Mesendoderm (in vitro differentiated cells): ENCODE data around the gene DIAPH2.

Experiments used
- DNase-seq: peaks from one replicate; pipeline ENCODE4 v3.0.0; 2013
- H2AK5ac ChIP-seq: 2 replicates; pipeline ENCODE4 v1.6.1; 2013; ENCODE audit warnings: low read length, inconsistent platforms
- H2BK120ac ChIP-seq: 2 replicates; pipeline ENCODE4 v1.6.1; 2013; ENCODE audit warnings: low read depth, mild to moderate bottlenecking, low read length, moderate library complexity, mixed read lengths
- H2BK15ac ChIP-seq: replicated peaks from 2 replicates; pipeline ENCODE4 v1.6.1; 2013; ENCODE audit warnings: low read depth, mild to moderate bottlenecking, moderate library complexity
- H2BK5ac ChIP-seq: 2 replicates; pipeline ENCODE4 v1.6.1; 2013; ENCODE audit warnings: low read length, inconsistent platforms
- H3K18ac ChIP-seq: 2 replicates; pipeline ENCODE4 v1.6.1; 2013; ENCODE audit warnings: mild to moderate bottlenecking, low read length, mixed read lengths
- H3K23ac ChIP-seq: one replicate; pipeline ENCODE4 v1.6.1; 2013; ENCODE audit warnings: low read length
- H3K27ac ChIP-seq: 2 replicates; pipeline ENCODE4 v1.5.1; 2013; ENCODE audit warnings: low read depth, mild to moderate bottlenecking, inconsistent platforms, low read length, moderate library complexity
- H3K27me3 ChIP-seq: 2 replicates; pipeline ENCODE4 v1.6.1; 2013; ENCODE audit warnings: low read length, control low read depth, mild to moderate bottlenecking, inconsistent platforms; ENCODE audit not compliant: insufficient read depth, poor library complexity
- H3K36me3 ChIP-seq: 2 replicates; pipeline ENCODE4 v1.6.1; 2013; ENCODE audit warnings: low read length, inconsistent platforms; ENCODE audit not compliant: control insufficient read depth, insufficient read depth
- H3K4ac ChIP-seq: one replicate; pipeline ENCODE4 v1.6.1; 2013; ENCODE audit warnings: low read depth, mild to moderate bottlenecking, low read length, moderate library complexity
- H3K4me1 ChIP-seq: 2 replicates; pipeline ENCODE4 v1.6.1; 2013; ENCODE audit warnings: low read depth, low read length, inconsistent platforms; ENCODE audit not compliant: control insufficient read depth
- H3K4me2 ChIP-seq: 2 replicates; pipeline ENCODE4 v1.6.1; 2013; ENCODE audit warnings: low read length
- H3K4me3 ChIP-seq: 2 replicates; pipeline ENCODE4 v1.5.1; 2013; ENCODE audit warnings: mild to moderate bottlenecking, low read length
- H3K56ac ChIP-seq: one replicate; pipeline ENCODE4 v1.6.1; 2013; ENCODE audit warnings: low read length
- H3K79me1 ChIP-seq: 2 replicates; pipeline ENCODE4 v1.6.1; 2013; ENCODE audit warnings: low read length, inconsistent platforms
- H3K79me2 ChIP-seq: 2 replicates; pipeline ENCODE4 v1.6.1; 2013; ENCODE audit warnings: mild to moderate bottlenecking, low read length; ENCODE audit not compliant: control insufficient read depth, insufficient read depth
- H3K9ac ChIP-seq: 2 replicates; pipeline ENCODE4 v1.6.1; 2013; ENCODE audit warnings: low read length, inconsistent platforms
- H4K5ac ChIP-seq: one replicate; pipeline ENCODE4 v1.6.1; 2013; ENCODE audit warnings: low read length
- H4K8ac ChIP-seq: one replicate; pipeline ENCODE4 v1.6.1; 2013; ENCODE audit warnings: low read depth, mild to moderate bottlenecking, control low read depth, low read length, moderate library complexity
- WGBS: extraction: QIAGEN DNeasy Blood & Tissue Kit; methylation state at CpG from one replicate; pipeline ENCODE4 v1.1.7; 2013; ENCODE audit warnings: low lambda C conversion rate, missing lambda C conversion rate; ENCODE audit not compliant: insufficient coverage; ENCODE audit errors: extremely low coverage; 5-methylcytosine and 5-hydroxymethylcytosine counted together

The DIAPH2 gene

DNA sequence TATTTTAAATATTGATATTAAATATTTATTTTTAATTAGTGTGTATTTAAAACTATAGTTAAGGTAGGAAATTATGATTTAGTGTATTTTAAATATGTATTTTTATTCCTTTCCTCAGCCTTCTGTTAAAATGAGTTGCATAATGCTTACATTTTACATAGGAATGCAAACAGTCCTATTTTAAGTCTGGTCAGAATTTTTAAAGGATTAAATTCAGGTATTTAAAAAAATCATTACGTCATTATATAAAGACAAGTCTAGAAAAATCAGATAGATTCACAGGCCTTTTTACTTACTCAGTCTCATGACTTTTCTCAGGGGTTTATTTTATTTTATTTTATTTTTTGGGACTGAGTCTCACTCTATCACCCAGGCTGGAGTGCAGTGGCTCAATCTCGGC lies 148.7 kb downstream of the DIAPH2 start:
- H3K18ac ChIP-seq, result no peak overlapping the region
- H2AK5ac ChIP-seq, result no peak overlapping the region
- WGBS, result no CpG with 5 or more reads among the region's 2 CpGs
- H4K5ac ChIP-seq, result no peak overlapping the region
- no peak for DNase-seq
- no peak overlapping the region for H2BK5ac ChIP-seq
- H3K4ac ChIP-seq, result no peak overlapping the region
- H2BK120ac ChIP-seq, result no peak overlapping the region
- no peak overlapping the region for H3K56ac ChIP-seq
- H3K9ac ChIP-seq, result no peak overlapping the region
- H3K36me3 ChIP-seq, result no peaks in the 10 kb centered on the region
- no peak overlapping the region for H4K8ac ChIP-seq
- H2BK15ac ChIP-seq, result no peak overlapping the region
- H3K27ac ChIP-seq, result no peak overlapping the region
- no peaks in the 10 kb centered on the region for H3K79me1 ChIP-seq
- H3K23ac ChIP-seq, result no peak overlapping the region
- H3K79me2 ChIP-seq, result no peaks in the 10 kb centered on the region
- H3K4me3 ChIP-seq, result no peak overlapping the region
- no peaks in the 10 kb centered on the region for H3K4me1 ChIP-seq
- no peaks in the 10 kb centered on the region for H3K27me3 ChIP-seq
- H3K4me2 ChIP-seq, result no peak overlapping the region

DNA sequence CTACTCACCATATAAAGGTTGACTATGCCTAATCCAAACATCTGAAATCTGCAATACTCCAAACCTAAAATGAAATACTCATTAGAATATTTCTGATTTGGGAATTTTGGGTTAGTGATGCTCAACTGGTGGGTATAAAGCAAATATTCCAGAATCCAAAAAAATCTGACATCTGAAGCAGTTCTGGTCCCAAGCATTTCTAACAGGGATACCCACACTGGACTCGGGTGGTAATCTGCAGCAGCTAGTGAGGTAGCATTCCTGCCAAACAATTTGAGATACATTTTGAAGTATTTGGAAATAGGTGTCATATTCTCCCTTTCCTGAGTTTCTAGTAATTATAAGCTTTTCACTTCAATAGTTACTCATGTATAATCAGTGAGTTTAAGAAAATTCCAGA lies 149.5 kb downstream of the DIAPH2 start:
- Histone ChIP-seq H3K23ac (no peak overlapping the region), H3K27ac (no peak overlapping the region), H2BK120ac (no peak overlapping the region), H3K79me2 (no peaks in the 10 kb centered on the region), H3K4me1 (no peaks in the 10 kb centered on the region), H3K18ac (no peak overlapping the region), H4K8ac (no peak overlapping the region), H2BK5ac (no peak overlapping the region), H3K4me3 (no peak overlapping the region), H2BK15ac (no peak overlapping the region), H3K36me3 (no peaks in the 10 kb centered on the region), H3K4ac (no peak overlapping the region), H2AK5ac (no peak overlapping the region), H3K79me1 (no peaks in the 10 kb centered on the region), H3K27me3 (no peaks in the 10 kb centered on the region), H3K56ac (no peak overlapping the region), H3K4me2 (no peak overlapping the region), H4K5ac (no peak overlapping the region), H3K9ac (no peak overlapping the region)
- no peak for DNase-seq
- no CpG with 5 or more reads among the region's 1 CpG for WGBS

DNA sequence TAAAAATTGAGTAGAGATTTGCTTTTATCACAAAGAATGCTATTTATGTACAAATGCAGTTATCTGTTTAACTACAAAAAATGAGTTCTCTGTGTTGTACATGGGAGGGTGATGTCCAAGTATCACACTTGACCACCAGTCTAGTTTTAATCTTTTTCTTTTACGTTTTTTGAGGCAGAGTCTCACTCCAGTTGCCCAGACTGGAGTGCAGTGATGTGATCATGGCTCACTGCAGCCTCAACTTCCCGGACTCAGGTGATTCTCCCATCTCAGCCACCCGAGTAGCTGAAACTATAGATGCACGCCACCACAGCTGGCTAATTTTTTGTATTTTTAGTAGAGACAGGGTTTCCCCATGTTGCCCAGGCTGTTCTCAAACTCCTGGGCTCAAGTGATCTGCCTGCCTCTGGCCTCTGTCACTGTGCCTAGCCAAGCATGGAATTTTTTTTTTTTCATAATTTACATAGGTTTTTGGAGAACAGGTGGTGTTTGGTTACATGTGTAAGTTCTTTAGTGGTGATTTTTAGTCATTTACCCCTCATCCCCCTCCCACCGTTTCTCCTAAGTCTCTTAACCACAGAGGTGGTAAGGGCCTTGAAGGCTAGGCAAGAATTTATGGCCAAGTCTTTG lies 151.1 kb downstream of the DIAPH2 start:
- Histone ChIP-seq H2AK5ac (no peak overlapping the region), H3K18ac (no peak overlapping the region), H2BK15ac (no peak overlapping the region), H3K23ac (no peak overlapping the region), H3K79me2 (no peaks in the 10 kb centered on the region), H3K4ac (no peak overlapping the region), H2BK5ac (no peak overlapping the region), H3K4me3 (no peak overlapping the region), H2BK120ac (no peak overlapping the region), H3K56ac (no peak overlapping the region), H3K4me1 (no peaks in the 10 kb centered on the region), H3K27ac (no peak overlapping the region), H3K27me3 (no peaks in the 10 kb centered on the region), H4K8ac (no peak overlapping the region), H4K5ac (no peak overlapping the region), H3K36me3 (no peaks in the 10 kb centered on the region), H3K9ac (no peak overlapping the region), H3K4me2 (no peak overlapping the region), H3K79me1 (no peaks in the 10 kb centered on the region)
- no peak for DNase-seq
- no CpG with 5 or more reads among the region's 5 CpGs for WGBS

DNA sequence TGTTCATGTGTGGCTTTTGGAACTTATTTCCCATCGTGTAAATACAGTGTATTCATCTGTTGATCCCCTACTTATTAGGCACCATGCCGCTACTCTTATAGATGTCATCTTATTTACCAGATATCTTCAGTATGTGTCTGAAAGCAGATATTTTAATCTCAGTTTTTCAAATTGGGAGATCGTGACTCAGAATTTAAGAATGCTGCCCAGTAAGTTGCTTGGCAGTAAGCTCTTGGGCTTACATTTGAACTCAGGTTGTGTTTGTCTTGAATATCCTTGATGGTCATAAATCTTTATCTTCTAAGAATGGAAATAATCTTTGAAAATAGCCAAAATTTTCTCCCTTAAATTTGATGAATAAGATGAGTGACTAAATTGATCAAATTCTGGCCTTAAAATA lies 153.2 kb downstream of the DIAPH2 start:
- no peak overlapping the region for H3K9ac ChIP-seq
- peak; percentile 46 for DNase-seq
- no peak overlapping the region for H3K27ac ChIP-seq
- no peak overlapping the region for H4K8ac ChIP-seq
- H2BK5ac ChIP-seq, result no peak overlapping the region
- WGBS, result no CpG with 5 or more reads among the region's 3 CpGs
- no peaks in the 10 kb centered on the region for H3K27me3 ChIP-seq
- H3K79me2 ChIP-seq, result no peaks in the 10 kb centered on the region
- H3K4me1 ChIP-seq, result no peaks in the 10 kb centered on the region
- H2AK5ac ChIP-seq, result no peak overlapping the region
- no peak overlapping the region for H3K4ac ChIP-seq
- no peaks in the 10 kb centered on the region for H3K79me1 ChIP-seq
- H3K56ac ChIP-seq, result no peak overlapping the region
- H3K36me3 ChIP-seq, result no peaks in the 10 kb centered on the region
- H2BK120ac ChIP-seq, result no peak overlapping the region
- H3K4me3 ChIP-seq, result no peak overlapping the region
- H2BK15ac ChIP-seq, result no peak overlapping the region
- H3K23ac ChIP-seq, result no peak overlapping the region
- no peak overlapping the region for H3K18ac ChIP-seq
- no peak overlapping the region for H3K4me2 ChIP-seq
- no peak overlapping the region for H4K5ac ChIP-seq

GRCh38 chrX:96838537-96838936 lies 153.9 kb downstream of the DIAPH2 start:
- H3K9ac ChIP-seq, result no peak overlapping the region
- no peak overlapping the region for H2BK5ac ChIP-seq
- DNase-seq, result no peak
- H3K4me2 ChIP-seq, result no peak overlapping the region
- H3K18ac ChIP-seq, result no peak overlapping the region
- H3K23ac ChIP-seq, result no peak overlapping the region
- no peaks in the 10 kb centered on the region for H3K27me3 ChIP-seq
- no peak overlapping the region for H2BK120ac ChIP-seq
- no peak overlapping the region for H4K5ac ChIP-seq
- H3K79me2 ChIP-seq, result no peaks in the 10 kb centered on the region
- H2BK15ac ChIP-seq, result no peak overlapping the region
- no peaks in the 10 kb centered on the region for H3K4me1 ChIP-seq
- WGBS, result no CpG with 5 or more reads among the region's 1 CpG
- H3K36me3 ChIP-seq, result no peaks in the 10 kb centered on the region
- H4K8ac ChIP-seq, result no peak overlapping the region
- no peak overlapping the region for H3K4ac ChIP-seq
- no peak overlapping the region for H3K27ac ChIP-seq
- no peaks in the 10 kb centered on the region for H3K79me1 ChIP-seq
- H3K4me3 ChIP-seq, result no peak overlapping the region
- no peak overlapping the region for H3K56ac ChIP-seq
- H2AK5ac ChIP-seq, result no peak overlapping the region

DNA sequence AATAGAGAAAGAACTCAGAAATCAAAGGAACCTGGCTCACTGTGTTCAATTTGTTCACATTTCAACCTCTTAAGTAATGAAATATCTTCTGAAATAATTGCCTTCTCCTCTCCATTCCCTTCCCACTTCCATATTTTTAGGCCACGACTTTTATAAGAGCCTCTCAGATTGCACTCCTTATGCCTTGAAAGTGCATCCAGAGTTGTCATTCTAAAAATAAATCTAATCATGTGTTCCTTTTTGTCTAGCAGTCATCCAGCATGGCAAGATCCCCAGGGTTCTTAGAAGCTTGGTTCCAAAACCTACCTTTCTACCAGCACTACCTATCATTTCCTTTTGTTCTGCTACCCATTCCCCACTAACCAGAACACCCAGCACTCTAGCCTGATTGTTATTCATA lies 156.7 kb downstream of the DIAPH2 start:
- WGBS, result no CpG with 5 or more reads among the region's 1 CpG
- no peak overlapping the region for H4K5ac ChIP-seq
- H3K4me1 ChIP-seq, result no peaks in the 10 kb centered on the region

More for the DNA sequence above, 156.7 kb downstream of the DIAPH2 start:
- Histone ChIP-seq H3K36me3 (no peaks in the 10 kb centered on the region), H3K27ac (peak overlapping the region; percentile 66), H4K8ac (no peak overlapping the region), H3K4me2 (no peak overlapping the region), H2BK15ac (no peak overlapping the region), H3K79me2 (no peaks in the 10 kb centered on the region), H2AK5ac (no peak overlapping the region), H3K79me1 (no peaks in the 10 kb centered on the region), H3K23ac (no peak overlapping the region), H3K9ac (peak overlapping the region; percentile 45), H2BK5ac (peak overlapping the region; percentile 35), H3K27me3 (no peaks in the 10 kb centered on the region), H3K4ac (no peak overlapping the region), H2BK120ac (no peak overlapping the region), H3K18ac (peak overlapping the region; percentile 51), H3K56ac (peak overlapping the region; percentile 74), H3K4me3 (no peak overlapping the region)
- peak; percentile 23 for DNase-seq
